Right lobe of liver (tissue), 6 donors: Measurements from ENCODE around the gene SPSB3. TPM values are rescaled to one million over a fixed set of nuclear protein-coding genes. Genes with fewer than 3 reads are reported as not detected.

Experiments used
- ATAC-seq, 4 donors: fragments of 200-7000 bp; cut with Tn5 transposase; one replicate each; pipeline ENCODE4 v1.9.1; 2020; ENCODE audit warnings: mild to moderate bottlenecking in 4 of 4, moderate library complexity in 4 of 4
- DNase-seq, 3 donors: peaks; one replicate each; pipeline ENCODE4 v3.0.0-alpha.2; 2020
- H3K27ac ChIP-seq, 3 donors: fragments of 200-600 bp; one replicate each; pipeline ENCODE4 v1.8.0; 2022
- H3K27me3 ChIP-seq, 2 donors: fragments of 200-600 bp; one replicate each; pipeline ENCODE4 v1.8.0; 2022
- H3K36me3 ChIP-seq, 4 donors: fragments of 200-600 bp; sonication (generic) in 1 of 4; one replicate each; pipeline versions ENCODE4 v1.5.1 to v1.8.0; 2017 to 2022; ENCODE audit warnings: control low read depth in 1 of 4
- H3K4me1 ChIP-seq, 4 donors: fragments of 200-600 bp; sonication (generic) in 1 of 4; one replicate each; pipeline versions ENCODE4 v1.5.1 to v1.8.0; 2017 to 2022; ENCODE audit warnings: control low read depth in 1 of 4
- H3K4me3 ChIP-seq, 3 donors: fragments of 200-600 bp; one replicate each; pipeline ENCODE4 v1.8.0; 2022
- H3K9me3 ChIP-seq, 4 donors: fragments of 200-600 bp; sonication (generic) in 1 of 4; one replicate each; pipeline versions ENCODE4 v1.5.1 to v1.8.0; 2017 to 2022; ENCODE audit warnings: control low read depth in 1 of 4
- POLR2A ChIP-seq: fragments of 450-650 bp; IDR thresholded peaks from one replicate; pipeline ENCODE4 v1.6.1; 2017; ENCODE audit warnings: antibody characterized with exemption, mild to moderate bottlenecking
- WGBS: methylation state at CpG from one replicate; pipeline ENCODE4 v1.1.6; 2018; ENCODE audit warnings: low coverage, low lambda C conversion rate; ENCODE audit not compliant: insufficient coverage; ENCODE audit errors: missing lambda C conversion rate; 5-methylcytosine and 5-hydroxymethylcytosine counted together
- intact Hi-C, 2 donors: fragments of 100-400 bp; cut with DNase I; formaldehyde crosslinking; loops; one replicate each; pipeline versions ENCODE4 v1.11.2 to v1.14.1; 2022
- total RNA-seq, 6 experiments: library from RNA; depleted of rRNA in 2 of 6; stranded (reverse); fragments of >200 nt in 2 of 6; fragmentation: NEBNext Ultra II Directional in 3 of 6; extraction: Animal tissue kit (Norgen Biotek cat#: 25700) in 3 of 6; gene quantifications; one replicate each; pipeline versions ENCODE4 v1.1.0 to v1.2.4, GENCODE V29; 2016 to 2023
- TF ChIP-seq, protein P1 (sequence below), 4 donors: fragments of 200-600 bp in 3 of 4; fragments of 450-650 bp in 1 of 4; IDR thresholded peaks; one replicate each; pipeline versions ENCODE4 v1.5.1 to v1.8.0; 2016 to 2022; ENCODE audit warnings: antibody characterized with exemption in 4 of 4, mild to moderate bottlenecking in 2 of 4
- donor health status: DM: no; HTN: yes; CAD: no.
- donor health status: DM: no; HTN: no; CAD: no.
- donor health status: DM: no; HTN: no; CAD: no.
- donor health status: DM: no; HTN: yes; CAD: no.
- donor health status: DM: no; HTN: yes; CAD: no.

Gene SPSB3
- total RNA-seq, 6 experiments from 2014 or later, result 18.6 to 42.5 (median 34.5) TPM

DNA sequence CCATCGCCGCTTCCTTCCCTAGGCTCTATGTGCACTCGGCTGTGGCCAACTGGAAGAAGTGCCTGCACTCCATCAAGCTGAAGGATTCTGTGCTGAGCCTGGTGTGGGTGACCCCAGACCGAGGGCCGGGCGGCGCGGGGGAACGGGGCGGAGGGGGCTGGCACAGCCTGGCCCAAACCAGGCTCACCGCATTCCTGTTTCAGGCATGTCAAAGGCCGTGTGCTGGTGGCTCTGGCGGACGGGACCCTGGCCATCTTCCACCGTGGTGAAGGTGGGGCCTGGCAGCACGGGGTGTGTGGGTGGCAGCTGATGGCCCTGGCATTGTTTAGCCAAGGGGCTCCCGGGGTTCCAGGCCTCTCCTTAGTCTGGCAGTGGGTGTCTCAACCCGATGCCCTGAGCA, 15.7 kb downstream of the SPSB3 start:
- DNase-seq (no peak), ATAC-seq (no peak)
- TF ChIP-seq POLR2A, result no peak
- TF ChIP-seq, protein P1, sequence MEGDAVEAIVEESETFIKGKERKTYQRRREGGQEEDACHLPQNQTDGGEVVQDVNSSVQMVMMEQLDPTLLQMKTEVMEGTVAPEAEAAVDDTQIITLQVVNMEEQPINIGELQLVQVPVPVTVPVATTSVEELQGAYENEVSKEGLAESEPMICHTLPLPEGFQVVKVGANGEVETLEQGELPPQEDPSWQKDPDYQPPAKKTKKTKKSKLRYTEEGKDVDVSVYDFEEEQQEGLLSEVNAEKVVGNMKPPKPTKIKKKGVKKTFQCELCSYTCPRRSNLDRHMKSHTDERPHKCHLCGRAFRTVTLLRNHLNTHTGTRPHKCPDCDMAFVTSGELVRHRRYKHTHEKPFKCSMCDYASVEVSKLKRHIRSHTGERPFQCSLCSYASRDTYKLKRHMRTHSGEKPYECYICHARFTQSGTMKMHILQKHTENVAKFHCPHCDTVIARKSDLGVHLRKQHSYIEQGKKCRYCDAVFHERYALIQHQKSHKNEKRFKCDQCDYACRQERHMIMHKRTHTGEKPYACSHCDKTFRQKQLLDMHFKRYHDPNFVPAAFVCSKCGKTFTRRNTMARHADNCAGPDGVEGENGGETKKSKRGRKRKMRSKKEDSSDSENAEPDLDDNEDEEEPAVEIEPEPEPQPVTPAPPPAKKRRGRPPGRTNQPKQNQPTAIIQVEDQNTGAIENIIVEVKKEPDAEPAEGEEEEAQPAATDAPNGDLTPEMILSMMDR (IDR thresholded peaks at IDR 0.05), result no peak
- peaks cover 0 to 40% (median 2%) of the 10 kb centered on the region in 4 donors for H3K36me3 ChIP-seq
- no peaks in the 10 kb centered on the region for H3K27me3 ChIP-seq
- H3K9me3 ChIP-seq, result no peaks in the 10 kb centered on the region
- no peak overlapping the region for H3K4me3 ChIP-seq
- no CpG with 5 or more reads among the region's 18 CpGs for WGBS
- H3K27ac ChIP-seq, result no peak overlapping the region
- peaks cover 0 to 11% (median 0%) of the 10 kb centered on the region in 4 donors for H3K4me1 ChIP-seq
- intact Hi-C loops, result no loop called here

DNA sequence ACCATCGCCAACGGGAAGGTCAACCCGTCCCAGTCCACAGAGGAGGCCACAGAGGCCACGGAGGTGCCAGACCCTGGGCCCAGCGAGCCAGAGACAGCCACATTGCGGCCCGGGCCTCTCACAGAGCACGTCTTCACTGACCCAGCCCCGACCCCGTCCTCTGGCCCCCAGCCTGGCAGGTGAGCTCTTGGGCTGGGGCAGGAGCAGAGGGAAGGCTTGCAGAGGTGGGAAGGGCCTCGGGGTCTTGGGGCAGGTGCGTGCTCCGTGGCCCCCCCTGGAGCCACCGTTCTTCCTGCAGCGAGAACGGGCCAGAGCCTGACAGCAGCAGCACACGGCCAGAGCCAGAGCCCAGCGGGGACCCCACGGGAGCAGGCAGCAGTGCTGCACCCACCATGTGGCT, 16.1 kb downstream of the SPSB3 start:
- WGBS, result 90% methylated on average over 3 of the region's 19 CpGs
- intact Hi-C loops, result no loop called here
- Histone ChIP-seq H3K36me3 (peaks cover 0 to 40% (median 2%) of the 10 kb centered on the region in 4 donors), H3K4me3 (no peak overlapping the region), H3K27ac (no peak overlapping the region), H3K9me3 (no peaks in the 10 kb centered on the region), H3K27me3 (no peaks in the 10 kb centered on the region), H3K4me1 (peaks cover 0 to 11% (median 0%) of the 10 kb centered on the region in 4 donors)
- no peak for ATAC-seq
- TF ChIP-seq, protein P1 (IDR thresholded peaks at IDR 0.05), result no peak
- TF ChIP-seq POLR2A, result no peak
- DNase-seq, result no peak

DNA sequence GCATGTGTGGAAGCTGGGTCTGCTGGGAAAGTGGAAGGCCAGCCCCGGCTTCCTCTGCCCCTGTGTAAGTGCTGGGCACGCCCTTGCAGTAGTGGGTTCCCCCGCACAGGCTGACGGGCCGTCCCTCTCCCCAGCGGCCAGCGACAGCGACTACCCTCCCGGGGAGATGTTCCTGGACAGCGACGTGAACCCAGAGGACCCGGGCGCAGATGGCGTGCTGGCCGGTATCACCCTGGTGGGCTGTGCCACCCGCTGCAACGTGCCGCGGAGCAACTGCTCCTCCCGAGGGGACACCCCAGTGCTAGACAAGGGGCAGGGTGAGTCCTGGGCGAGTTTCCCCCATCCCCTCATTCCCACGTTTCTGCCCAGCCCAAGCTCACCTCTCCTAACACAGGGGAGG, 16.5 kb downstream of the SPSB3 start:
- intact Hi-C loops, result no loop called here
- WGBS, result 80% methylated on average over 2 of the region's 22 CpGs
- ATAC-seq, result no peak
- peaks cover 0 to 40% (median 3%) of the 10 kb centered on the region in 4 donors for H3K36me3 ChIP-seq
- TF ChIP-seq POLR2A, result no peak
- TF ChIP-seq, protein P1 (IDR thresholded peaks at IDR 0.05), result no peak
- DNase-seq, result no peak
- no peaks in the 10 kb centered on the region for H3K27me3 ChIP-seq
- no peaks in the 10 kb centered on the region for H3K9me3 ChIP-seq
- no peak overlapping the region for H3K4me3 ChIP-seq
- H3K27ac ChIP-seq, result no peak overlapping the region
- H3K4me1 ChIP-seq, result peaks cover 0 to 10% (median 0%) of the 10 kb centered on the region in 4 donors

DNA sequence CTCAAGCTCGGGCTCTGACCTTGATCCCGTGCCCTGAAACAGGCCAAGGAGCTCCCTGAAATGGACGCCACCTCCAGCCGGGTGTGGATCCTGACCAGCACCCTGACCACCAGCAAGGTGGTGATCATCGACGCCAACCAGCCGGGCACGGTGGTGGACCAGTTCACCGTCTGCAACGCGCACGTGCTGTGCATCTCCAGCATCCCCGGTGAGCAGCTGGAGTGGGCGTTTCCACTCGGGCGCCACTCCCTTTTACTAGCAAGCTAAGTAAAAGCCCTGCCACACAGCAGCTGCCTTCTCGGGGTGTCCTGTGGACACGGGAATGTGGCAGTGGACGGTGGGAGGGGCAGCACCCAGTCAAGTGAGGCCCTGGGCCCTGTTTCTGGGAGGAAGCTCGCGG, 17.4 kb downstream of the SPSB3 start:
- DNase-seq (no peak), ATAC-seq (no peak)
- peaks cover 0 to 46% (median 6%) of the 10 kb centered on the region in 4 donors for H3K36me3 ChIP-seq

More for the DNA sequence above, 17.4 kb downstream of the SPSB3 start:
- WGBS, result no CpG with 5 or more reads among the region's 21 CpGs
- Histone ChIP-seq H3K9me3 (no peaks in the 10 kb centered on the region), H3K4me3 (no peak overlapping the region), H3K4me1 (peaks cover 0 to 1% (median 0%) of the 10 kb centered on the region in 4 donors), H3K27me3 (no peaks in the 10 kb centered on the region), H3K27ac (no peak overlapping the region)
- intact Hi-C loops, result no loop called here
- TF ChIP-seq, protein P1 (IDR thresholded peaks at IDR 0.05), result no peak
- TF ChIP-seq POLR2A, result no peak
